Measurements from ENCODE around the gene PPM1G. TPM values are rescaled to one million over a fixed set of nuclear protein-coding genes. Genes with fewer than 3 reads are reported as not detected.

Gene PPM1G
- polyA plus RNA-seq, 1 of the 3 experiments (the other 2 are of a cell fraction) = 113 TPM

GRCh38 chr2:27351802-27352598, 57.4 kb downstream of the PPM1G start (continued):
- TF ChIP-seq RCOR1 (IDR thresholded peaks at IDR 0.05; ENCODE audit: low read length) (no peak), USF1 (IDR thresholded peaks at IDR 0.05; ENCODE audit: borderline replicate concordance, low read depth) (no peak), CHD2 (IDR thresholded peaks at IDR 0.05; ENCODE audit: low read length, partially characterized antibody) (no peak), ELF1 (IDR thresholded peaks at IDR 0.05) (no peak), PBX3 (IDR thresholded peaks at IDR 0.05) (no peak), IRF3 (IDR thresholded peaks at IDR 0.05; ENCODE audit: low read depth, low read length) (no peak), RXRA (IDR thresholded peaks at IDR 0.05; ENCODE audit: borderline replicate concordance, low read depth) (no peak)

GRCh38 chr2:27350106-27350693, 59.2 kb downstream of the PPM1G start:
- H3K4me2 ChIP-seq = no peak overlapping the region
- H3F3A ChIP-seq (replicated peaks; ENCODE audit: insufficient read depth) = peaks cover 10% of the 10 kb centered on the region
- no peaks in the 10 kb centered on the region for H3K9me3 ChIP-seq
- H3K4me1 ChIP-seq (ENCODE audit: control insufficient read depth in 1 of 2, insufficient read depth in 2 of 2, low read depth in 1 of 2, low read length in 1 of 2) = peaks cover 3 to 12% of the 10 kb centered on the region in 2 experiments; a peak in 2 of 4 replicates
- no peak overlapping the region for H3K4me3 ChIP-seq (ENCODE audit: low read depth in 2 of 2, low read length in 1 of 2)
- ChIA-PET POLR2A (interaction anchor here (0.9 to 1.0 kb wide), 2 partner anchors 19 to 35 kb away, joined by 3 to 4 read pairs; no protein-coding TSS in a partner anchor), CTCF (interaction anchor here (2.1 kb wide), 1 partner anchor 47 kb away, joined by 10 read pairs; no protein-coding TSS in a partner anchor)
- H3K27ac ChIP-seq (ENCODE audit: low read depth in 2 of 2, low read length in 1 of 2) = no peak overlapping the region
- H3K9ac ChIP-seq = no peak overlapping the region
- H3K79me2 ChIP-seq (ENCODE audit: insufficient read depth) = peaks cover 100% of the 10 kb centered on the region
- H3K27me3 ChIP-seq (ENCODE audit: insufficient read depth) = no peaks in the 10 kb centered on the region
- peaks cover 13% of the 10 kb centered on the region; the same call in 1 of the 2 replicates for H4K20me1 ChIP-seq (ENCODE audit: insufficient read depth)
- H3K36me3 ChIP-seq (replicated peaks in 1 of 2; ENCODE audit: control insufficient read depth in 1 of 2, insufficient read depth in 2 of 2, low read length in 1 of 2) = peaks cover 0 to 2% of the 10 kb centered on the region in 2 experiments
- H3K9me2 ChIP-seq = no peaks in the 10 kb centered on the region
- TF ChIP-seq USF2 (IDR thresholded peaks at IDR 0.05; ENCODE audit: borderline replicate concordance, low read depth, low read length) (no peak), FOSL2 (IDR thresholded peaks at IDR 0.05; ENCODE audit: borderline replicate concordance, low read depth) (no peak), PBX3 (IDR thresholded peaks at IDR 0.05) (no peak), GABPA (IDR thresholded peaks at IDR 0.05; ENCODE audit: low read depth) (no peak), ELF1 (IDR thresholded peaks at IDR 0.05) (no peak), JUND (IDR thresholded peaks at IDR 0.05) (no peak), RAD21 (IDR thresholded peaks at IDR 0.05; ENCODE audit: low read length) (no peak), NRF1 (IDR thresholded peaks at IDR 0.05; ENCODE audit: low read depth, low read length) (no peak), FOXJ3 (CRISPR knock-in tag; IDR thresholded peaks at IDR 0.05) (no peak), TAF1 (IDR thresholded peaks at IDR 0.05; ENCODE audit: borderline replicate concordance, low read depth, low read length) (no peak)
- no peak for DNase-seq
- H2AFZ ChIP-seq (ENCODE audit: low read depth) = no peak overlapping the region
- 96% methylated on average over 7 of the region's 7 CpGs for WGBS (ENCODE audit: low lambda C conversion rate)
